Neural progenitor cell (in vitro differentiated cells): ENCODE results near the gene CNTNAP2. TPM values are rescaled to one million over a fixed set of nuclear protein-coding genes. Genes with fewer than 3 reads are reported as not detected.

Experiments
- DNase-seq: peaks from one replicate; pipeline ENCODE4 v3.0.0-alpha.2; 2016; ENCODE audit warnings: low spot score
- H2AFZ ChIP-seq: fragments of 200-600 bp; sonication (generic); replicated peaks from 2 replicates; pipeline ENCODE4 v1.6.1; 2016; ENCODE audit warnings: antibody characterized with exemption
- H3F3A ChIP-seq: fragments of 200-600 bp; sonication (generic); 2 replicates; pipeline ENCODE4 v1.6.1; 2016; ENCODE audit warnings: antibody characterized with exemption, low read depth
- H3K27ac ChIP-seq: fragments of 200-600 bp; sonication (generic); 2 replicates; pipeline ENCODE4 v1.5.1; 2016; ENCODE audit warnings: mild to moderate bottlenecking
- H3K27me3 ChIP-seq: fragments of 200-600 bp; sonication (generic); 2 replicates; pipeline ENCODE4 v1.6.1; 2016; ENCODE audit warnings: mild to moderate bottlenecking, moderate library complexity
- H3K36me3 ChIP-seq: fragments of 200-600 bp; sonication (generic); 2 replicates; pipeline ENCODE4 v1.5.1; 2016
- H3K4me1 ChIP-seq: fragments of 200-600 bp; sonication (generic); 2 replicates; pipeline ENCODE4 v1.6.1; 2016; ENCODE audit warnings: mixed run types
- H3K4me2 ChIP-seq: fragments of 200-600 bp; sonication (generic); 2 replicates; pipeline ENCODE4 v1.6.1; 2016
- H3K4me3 ChIP-seq: fragments of 200-600 bp; sonication (generic); 2 replicates; pipeline ENCODE4 v1.5.1; 2016
- H3K79me2 ChIP-seq: fragments of 200-600 bp; sonication (generic); 2 replicates; pipeline ENCODE4 v1.6.1; 2016; ENCODE audit warnings: low read depth
- H3K9ac ChIP-seq: fragments of 200-600 bp; sonication (generic); 2 replicates; pipeline ENCODE4 v1.6.1; 2016
- H3K9me3 ChIP-seq: fragments of 200-600 bp; sonication (generic); 2 replicates; pipeline ENCODE4 v1.5.1; 2016; ENCODE audit warnings: low read depth
- H4K20me1 ChIP-seq: fragments of 200-600 bp; sonication (generic); 2 replicates; pipeline ENCODE4 v1.6.1; 2016; ENCODE audit warnings: low read depth
- H3K27ac Mint-ChIP-seq: 3 replicates; pipeline ENCODE4 v1.8.0; 2021; ENCODE audit warnings: mixed read lengths
- H3K27me3 Mint-ChIP-seq: 2 replicates; pipeline ENCODE4 v1.8.0; 2022; ENCODE audit warnings: low read depth, mild to moderate bottlenecking, inconsistent platforms, moderate library complexity, mixed read lengths; ENCODE audit not compliant: insufficient read depth
- H3K36me3 Mint-ChIP-seq: 3 replicates; pipeline ENCODE4 v1.8.0; 2021; ENCODE audit warnings: mixed read lengths
- H3K4me1 Mint-ChIP-seq: 3 replicates; pipeline ENCODE4 v1.8.0; 2021; ENCODE audit warnings: mixed read lengths
- H3K4me3 Mint-ChIP-seq: 3 replicates; pipeline ENCODE4 v1.8.0; 2021; ENCODE audit warnings: mild to moderate bottlenecking, moderate library complexity, mixed read lengths
- H3K9me3 Mint-ChIP-seq: 3 replicates; pipeline ENCODE4 v1.8.0; 2020; ENCODE audit warnings: mixed read lengths
- EZH2 ChIP-seq: fragments of 200-600 bp; sonication (generic); IDR thresholded peaks from 2 replicates; pipeline ENCODE4 v1.6.1; 2017; ENCODE audit warnings: antibody characterized with exemption, mild to moderate bottlenecking, moderate library complexity
- EZH2phosphoT487 ChIP-seq: fragments of 200-600 bp; sonication (generic); IDR thresholded peaks from 2 replicates; pipeline ENCODE4 v1.6.1; 2017; ENCODE audit warnings: antibody characterized with exemption
- total RNA-seq: library from RNA; depleted of rRNA; stranded (reverse); fragments of >200 nt; gene quantifications from 2 replicates; pipeline ENCODE4 v1.2.3, GENCODE V29; 2015; ENCODE audit warnings: low replicate concordance
- TF ChIP-seq, protein P1 (sequence below): fragments of 200-600 bp; sonication (generic); IDR thresholded peaks from 2 replicates; pipeline ENCODE4 v1.5.1; 2017; ENCODE audit warnings: antibody characterized with exemption, mild to moderate bottlenecking

The CNTNAP2 gene
- total RNA-seq, 1 donor from 2014 or later, result 126 TPM

DNA sequence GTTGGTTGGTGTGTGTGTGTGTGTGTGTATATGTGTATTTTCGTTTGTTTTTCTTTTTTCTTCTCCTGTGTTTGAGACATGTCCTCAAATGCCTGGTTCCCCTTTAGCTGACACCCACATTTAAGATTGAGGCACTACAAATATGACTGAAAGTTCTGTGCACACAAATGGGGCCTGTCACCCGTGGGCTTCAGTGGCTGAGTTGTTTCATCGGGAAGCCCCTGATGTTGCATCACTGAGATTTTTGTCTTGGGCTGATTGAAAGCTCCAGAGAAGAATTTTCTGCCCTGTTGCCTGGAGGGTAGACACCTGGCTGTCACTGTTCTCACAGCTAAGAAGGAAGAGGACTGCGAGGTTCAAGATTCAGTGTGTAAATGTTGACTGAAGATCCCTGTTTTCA lies 2190.2 kb downstream of the CNTNAP2 start:
- DNase-seq, result no peak
- no peak overlapping the region for H3K27ac ChIP-seq
- H3K4me3 Mint-ChIP-seq, result no peak overlapping the region
- no peak overlapping the region for H3K4me2 ChIP-seq
- peaks cover 9% of the 10 kb centered on the region for H3K27me3 Mint-ChIP-seq
- H3K4me3 ChIP-seq, result no peak overlapping the region
- no peak overlapping the region for H3K27ac Mint-ChIP-seq
- no peak overlapping the region for H3K9ac ChIP-seq
- peaks cover 26% of the 10 kb centered on the region for H3K4me1 Mint-ChIP-seq
- no peaks in the 10 kb centered on the region for H3K79me2 ChIP-seq
- no peak overlapping the region for H2AFZ ChIP-seq
- peaks cover 9% of the 10 kb centered on the region for H3K4me1 ChIP-seq
- H3K27me3 ChIP-seq, result no peaks in the 10 kb centered on the region
- no peaks in the 10 kb centered on the region for H4K20me1 ChIP-seq
- no peaks in the 10 kb centered on the region for H3K9me3 ChIP-seq
- TF ChIP-seq EZH2 (no peak), EZH2phosphoT487 (no peak)
- TF ChIP-seq, protein P1, sequence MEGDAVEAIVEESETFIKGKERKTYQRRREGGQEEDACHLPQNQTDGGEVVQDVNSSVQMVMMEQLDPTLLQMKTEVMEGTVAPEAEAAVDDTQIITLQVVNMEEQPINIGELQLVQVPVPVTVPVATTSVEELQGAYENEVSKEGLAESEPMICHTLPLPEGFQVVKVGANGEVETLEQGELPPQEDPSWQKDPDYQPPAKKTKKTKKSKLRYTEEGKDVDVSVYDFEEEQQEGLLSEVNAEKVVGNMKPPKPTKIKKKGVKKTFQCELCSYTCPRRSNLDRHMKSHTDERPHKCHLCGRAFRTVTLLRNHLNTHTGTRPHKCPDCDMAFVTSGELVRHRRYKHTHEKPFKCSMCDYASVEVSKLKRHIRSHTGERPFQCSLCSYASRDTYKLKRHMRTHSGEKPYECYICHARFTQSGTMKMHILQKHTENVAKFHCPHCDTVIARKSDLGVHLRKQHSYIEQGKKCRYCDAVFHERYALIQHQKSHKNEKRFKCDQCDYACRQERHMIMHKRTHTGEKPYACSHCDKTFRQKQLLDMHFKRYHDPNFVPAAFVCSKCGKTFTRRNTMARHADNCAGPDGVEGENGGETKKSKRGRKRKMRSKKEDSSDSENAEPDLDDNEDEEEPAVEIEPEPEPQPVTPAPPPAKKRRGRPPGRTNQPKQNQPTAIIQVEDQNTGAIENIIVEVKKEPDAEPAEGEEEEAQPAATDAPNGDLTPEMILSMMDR, result no peak
- no peaks in the 10 kb centered on the region for H3K36me3 Mint-ChIP-seq
- peaks cover 3% of the 10 kb centered on the region for H3K9me3 Mint-ChIP-seq
- no peaks in the 10 kb centered on the region for H3F3A ChIP-seq
- H3K36me3 ChIP-seq, result no peaks in the 10 kb centered on the region

DNA sequence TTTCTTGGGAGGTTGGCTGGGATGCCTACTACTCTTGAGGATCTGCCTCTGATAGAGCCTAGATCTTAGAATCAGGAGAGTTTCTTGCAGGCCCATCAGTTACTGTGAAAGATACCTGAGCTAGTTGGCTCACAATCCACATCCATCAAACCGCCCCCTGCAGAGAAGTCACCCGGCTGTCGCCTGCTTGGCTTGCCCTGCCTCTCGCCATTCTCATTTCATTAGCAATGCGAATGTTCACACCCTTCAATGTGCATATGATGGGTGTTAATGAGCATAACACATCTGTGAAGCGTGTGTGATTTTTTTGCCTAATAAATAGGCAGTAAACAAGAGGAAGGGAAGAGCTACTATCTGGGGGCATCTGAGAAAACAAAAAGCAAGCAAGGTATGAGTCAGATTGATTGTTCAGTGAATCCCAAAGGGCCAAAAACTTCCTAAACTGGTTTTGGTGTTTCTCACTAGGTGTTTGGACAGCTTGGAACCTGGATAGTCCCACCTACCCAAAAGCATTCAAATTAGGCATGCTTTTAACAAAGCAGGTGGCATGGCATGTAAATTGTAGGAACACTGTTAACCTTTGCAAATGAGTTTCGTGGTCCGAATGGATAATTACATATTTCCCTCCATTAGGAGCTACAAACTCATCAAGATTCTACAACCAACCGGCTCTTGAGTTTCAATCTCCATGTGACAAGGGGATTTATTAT lies 2201.7 kb downstream of the CNTNAP2 start:
- Histone ChIP-seq H3K9ac (no peak overlapping the region), H3K4me2 (no peak overlapping the region), H4K20me1 (no peaks in the 10 kb centered on the region), H3K36me3 (no peaks in the 10 kb centered on the region), H3K4me3 (no peak overlapping the region), H3K79me2 (no peaks in the 10 kb centered on the region), H3K27ac (no peak overlapping the region), H3K9me3 (no peaks in the 10 kb centered on the region), H3F3A (no peaks in the 10 kb centered on the region), H2AFZ (no peak overlapping the region), H3K4me1 (peaks cover 6% of the 10 kb centered on the region), H3K27me3 (no peaks in the 10 kb centered on the region)
- DNase-seq, result no peak
- no peaks in the 10 kb centered on the region for H3K36me3 Mint-ChIP-seq
- H3K4me3 Mint-ChIP-seq, result no peak overlapping the region
- TF ChIP-seq EZH2, result no peak
- TF ChIP-seq, protein P1, result no peak
- no peak for TF ChIP-seq EZH2phosphoT487
- peaks cover 8% of the 10 kb centered on the region for H3K9me3 Mint-ChIP-seq
- peaks cover 11% of the 10 kb centered on the region for H3K4me1 Mint-ChIP-seq
- peaks cover 12% of the 10 kb centered on the region for H3K27me3 Mint-ChIP-seq
- H3K27ac Mint-ChIP-seq, result no peak overlapping the region

- no peak overlapping the region for H3K27ac ChIP-seq
- H3K4me2 ChIP-seq, result no peak overlapping the region
- no peak overlapping the region for H3K9ac ChIP-seq
- Mint-ChIP-seq H3K36me3 (no peaks in the 10 kb centered on the region), H3K4me1 (peaks cover 11% of the 10 kb centered on the region), H3K9me3 (peaks cover 11% of the 10 kb centered on the region), H3K27me3 (peaks cover 12% of the 10 kb centered on the region), H3K27ac (no peak overlapping the region), H3K4me3 (no peak overlapping the region)
- H3K79me2 ChIP-seq, result no peaks in the 10 kb centered on the region
- DNase-seq, result no peak
- H3K36me3 ChIP-seq, result no peaks in the 10 kb centered on the region
- no peaks in the 10 kb centered on the region for H3F3A ChIP-seq
- TF ChIP-seq, protein P1, result no peak
- TF ChIP-seq EZH2phosphoT487, result no peak
- no peak for TF ChIP-seq EZH2
- no peaks in the 10 kb centered on the region for H3K27me3 ChIP-seq
- H3K4me3 ChIP-seq, result no peak overlapping the region
- H3K4me1 ChIP-seq, result peaks cover 6% of the 10 kb centered on the region
- H4K20me1 ChIP-seq, result no peaks in the 10 kb centered on the region
- no peaks in the 10 kb centered on the region for H3K9me3 ChIP-seq
- no peak overlapping the region for H2AFZ ChIP-seq
These were observed 2202.2 kb downstream of the CNTNAP2 start for GRCh38 chr7:148318838-148319237.
